HEK293 (cell line): Measurements from ENCODE around the gene BCL11A.

Experiments
- CTCF ChIA-PET: fragments of 350-600 bp; formaldehyde crosslinking; extraction: SDS; loops from one replicate; lab custom pipeline; 2021; ENCODE audit warnings: antibody characterized with exemption; lab: Yijun Ruan, JAX
- POLR2A ChIA-PET: fragments of 300-600 bp; formaldehyde crosslinking; extraction: SDS; loops from one replicate; lab custom pipeline; 2020; ENCODE audit warnings: antibody characterized with exemption, inconsistent platforms; lab: Yijun Ruan, JAX
- H3K27ac ChIP-seq: fragments of 200-500 bp; sonication (Bioruptor generic); 2 replicates; pipeline ENCODE4 v1.5.1; 2014; ENCODE audit warnings: low read depth, low read length, control low read depth, inconsistent platforms; ENCODE audit errors: extremely low read depth
- H3K36me3 ChIP-seq, 2 experiments: fragments of 200-500 bp in 1 of 2; sonication (Bioruptor generic) in 1 of 2; 1 replicate in 1 of 2; 2 replicates in 1 of 2; pipeline ENCODE4 v1.5.1; 2014 to 2017; ENCODE audit warnings: inconsistent platforms in 2 of 2, low read length in 2 of 2; ENCODE audit not compliant: control insufficient read depth in 2 of 2, insufficient read depth in 1 of 2
- H3K4me1 ChIP-seq: fragments of 200-500 bp; sonication (Bioruptor generic); 2 replicates; pipeline ENCODE4 v1.5.1; 2014; ENCODE audit warnings: mild to moderate bottlenecking, low read length, inconsistent platforms; ENCODE audit not compliant: control insufficient read depth, insufficient read depth
- H3K4me3 ChIP-seq: 2 replicates; pipeline ENCODE4 v1.5.1; 2011; ENCODE audit warnings: low read depth, mild to moderate bottlenecking, control low read depth, low read length, moderate library complexity
- H3K9me3 ChIP-seq: fragments of 200-500 bp; sonication (Bioruptor generic); 2 replicates; pipeline ENCODE4 v1.5.1; 2014; ENCODE audit warnings: low read depth, low read length, inconsistent platforms; ENCODE audit not compliant: control insufficient read depth, insufficient read depth
- FEZF1 ChIP-seq: fragments of 450-650 bp; formaldehyde crosslinking; IDR thresholded peaks from 2 replicates; pipeline ENCODE4 v1.5.1; 2016; ENCODE audit warnings: missing biosample characterization, missing genetic modification characterization
- GLIS1 ChIP-seq: fragments of 450-650 bp; formaldehyde crosslinking; IDR thresholded peaks from 2 replicates; pipeline ENCODE4 v1.5.1; 2016; ENCODE audit warnings: missing biosample characterization, missing genetic modification characterization
- KLF1 ChIP-seq: fragments of 450-650 bp; formaldehyde crosslinking; IDR thresholded peaks from 2 replicates; pipeline ENCODE4 v1.5.1; 2016; ENCODE audit warnings: missing biosample characterization, missing genetic modification characterization
- TCF7L2 ChIP-seq: IDR thresholded peaks from 2 replicates; pipeline ENCODE4 v1.6.1; 2011; ENCODE audit warnings: low read depth, mild to moderate bottlenecking, inconsistent platforms, low read length, moderate library complexity, borderline replicate concordance
- ZBTB20 ChIP-seq: fragments of 450-650 bp; formaldehyde crosslinking; IDR thresholded peaks from 2 replicates; pipeline ENCODE4 v1.5.1; 2016; ENCODE audit warnings: missing biosample characterization, missing genetic modification characterization
- ZBTB8A ChIP-seq: fragments of 450-650 bp; formaldehyde crosslinking; IDR thresholded peaks from 2 replicates; pipeline ENCODE4 v1.5.1; 2016; ENCODE audit warnings: missing biosample characterization, missing genetic modification characterization
- ZEB2 ChIP-seq: fragments of 450-650 bp; formaldehyde crosslinking; IDR thresholded peaks from 2 replicates; pipeline ENCODE4 v1.5.1; 2016; ENCODE audit warnings: missing biosample characterization, missing genetic modification characterization
- ZNF112 ChIP-seq: fragments of 450-650 bp; formaldehyde crosslinking; IDR thresholded peaks from 2 replicates; pipeline ENCODE4 v1.5.0; 2017; ENCODE audit warnings: missing biosample characterization, missing genetic modification characterization
- ZNF223 ChIP-seq: fragments of 450-650 bp; formaldehyde crosslinking; IDR thresholded peaks from 2 replicates; pipeline ENCODE4 v1.5.1; 2016; ENCODE audit warnings: missing biosample characterization, missing genetic modification characterization
- ZNF24 ChIP-seq: fragments of 450-650 bp; formaldehyde crosslinking; IDR thresholded peaks from 2 replicates; pipeline ENCODE4 v1.5.1; 2016; ENCODE audit warnings: missing biosample characterization, missing genetic modification characterization
- ZNF366 ChIP-seq: fragments of 450-650 bp; formaldehyde crosslinking; conservative IDR thresholded peaks from 2 replicates; pipeline ENCODE4 v1.5.1; 2016; ENCODE audit warnings: missing biosample characterization, missing genetic modification characterization
- ZNF48 ChIP-seq: fragments of 450-650 bp; formaldehyde crosslinking; IDR thresholded peaks from 2 replicates; pipeline ENCODE4 v1.5.1; 2016; ENCODE audit warnings: missing biosample characterization, missing genetic modification characterization
- ZNF501 ChIP-seq: fragments of 450-650 bp; formaldehyde crosslinking; IDR thresholded peaks from 2 replicates; pipeline ENCODE4 v1.5.1; 2016; ENCODE audit warnings: missing biosample characterization, missing genetic modification characterization
- ZNF600 ChIP-seq: fragments of 450-650 bp; formaldehyde crosslinking; IDR thresholded peaks from 2 replicates; pipeline ENCODE4 v1.5.1; 2016; ENCODE audit warnings: missing biosample characterization, missing genetic modification characterization
- ZNF660 ChIP-seq: fragments of 450-650 bp; IDR thresholded peaks from 2 replicates; pipeline ENCODE4 v1.5.1; 2018; ENCODE audit warnings: missing biosample characterization, mild to moderate bottlenecking, missing genetic modification characterization
- ZNF692 ChIP-seq: fragments of 450-650 bp; formaldehyde crosslinking; IDR thresholded peaks from 2 replicates; pipeline ENCODE4 v1.5.1; 2016; ENCODE audit warnings: missing biosample characterization, missing genetic modification characterization
- ZSCAN30 ChIP-seq: fragments of 450-650 bp; IDR thresholded peaks from 2 replicates; pipeline ENCODE4 v1.5.1; 2018; ENCODE audit warnings: missing biosample characterization, mild to moderate bottlenecking, missing genetic modification characterization, moderate library complexity
- TF ChIP-seq, protein P1 (sequence below): fragments of 450-650 bp; formaldehyde crosslinking; IDR thresholded peaks from 2 replicates; pipeline ENCODE4 v1.5.1; 2016; ENCODE audit warnings: missing biosample characterization, missing genetic modification characterization
- TF ChIP-seq, protein P2 (sequence below): fragments of 450-650 bp; formaldehyde crosslinking; IDR thresholded peaks from 2 replicates; pipeline ENCODE4 v1.5.1; 2017; ENCODE audit warnings: missing biosample characterization, missing genetic modification characterization
- TF ChIP-seq, protein P3 (sequence below): fragments of 450-650 bp; formaldehyde crosslinking; IDR thresholded peaks from 2 replicates; pipeline ENCODE4 v1.5.1; 2016; ENCODE audit warnings: missing biosample characterization, missing genetic modification characterization

The BCL11A gene

GRCh38 chr2:60533101-60534051 lies 20.1 kb downstream of the BCL11A start (continued):
- TF ChIP-seq ZNF24 (tag by site-specific recombination) (peak; percentile 75), TCF7L2 (0 out of 2 replicates have a peak, but pooled peaks have one; percentile 13), ZEB2 (tag by site-specific recombination) (peak; percentile 49), ZNF112 (no peak), ZNF366 (tag by site-specific recombination) (peak; percentile 60), ZSCAN30 (tag by site-specific recombination) (0 out of 2 replicates have a peak, but pooled peaks have one; percentile 21), ZNF692 (tag by site-specific recombination) (no peak), ZNF223 (tag by site-specific recombination) (no peak), ZNF48 (tag by site-specific recombination) (no peak), ZBTB8A (tag by site-specific recombination) (0 out of 2 replicates have a peak, but pooled peaks have one; percentile 15), ZNF600 (tag by site-specific recombination) (no peak), FEZF1 (tag by site-specific recombination) (peak; percentile 64), ZNF660 (tag by site-specific recombination) (no peak), ZBTB20 (tag by site-specific recombination) (peak; percentile 48; the same call in 1 of the 2 replicates), ZNF501 (no peak)
- TF ChIP-seq, protein P1, sequence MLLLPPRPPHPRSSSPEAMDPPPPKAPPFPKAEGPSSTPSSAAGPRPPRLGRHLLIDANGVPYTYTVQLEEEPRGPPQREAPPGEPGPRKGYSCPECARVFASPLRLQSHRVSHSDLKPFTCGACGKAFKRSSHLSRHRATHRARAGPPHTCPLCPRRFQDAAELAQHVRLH = peak; percentile 78; the same call in 1 of the 2 replicates

DNA sequence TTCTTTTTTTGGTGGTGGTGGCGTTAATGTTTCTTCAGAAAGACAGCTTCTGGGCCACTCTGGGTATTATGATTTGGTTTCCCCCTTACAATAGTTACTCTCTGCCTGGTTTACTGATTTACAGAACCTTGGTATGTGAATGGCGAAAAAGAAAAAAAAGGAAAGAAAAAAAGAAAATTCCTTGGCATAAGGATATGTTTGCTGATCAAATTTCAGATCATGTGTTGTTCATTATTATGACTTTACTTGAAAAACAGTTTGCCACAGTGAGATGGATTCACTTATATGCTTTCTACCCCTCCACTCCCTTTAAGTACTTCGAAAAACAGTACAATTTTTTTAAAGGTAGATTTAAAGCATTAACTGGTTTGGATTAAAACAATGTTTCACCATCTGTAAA lies 21.0 kb downstream of the BCL11A start:
- H3K4me3 ChIP-seq = no peak overlapping the region
- no peak overlapping the region for H3K27ac ChIP-seq
- peaks cover 69% of the 10 kb centered on the region for H3K4me1 ChIP-seq
- TF ChIP-seq KLF1 (tag by site-specific recombination) (no peak), GLIS1 (tag by site-specific recombination) (0 out of 2 replicates have a peak, but pooled peaks have one; percentile 1)
- TF ChIP-seq, protein P2, sequence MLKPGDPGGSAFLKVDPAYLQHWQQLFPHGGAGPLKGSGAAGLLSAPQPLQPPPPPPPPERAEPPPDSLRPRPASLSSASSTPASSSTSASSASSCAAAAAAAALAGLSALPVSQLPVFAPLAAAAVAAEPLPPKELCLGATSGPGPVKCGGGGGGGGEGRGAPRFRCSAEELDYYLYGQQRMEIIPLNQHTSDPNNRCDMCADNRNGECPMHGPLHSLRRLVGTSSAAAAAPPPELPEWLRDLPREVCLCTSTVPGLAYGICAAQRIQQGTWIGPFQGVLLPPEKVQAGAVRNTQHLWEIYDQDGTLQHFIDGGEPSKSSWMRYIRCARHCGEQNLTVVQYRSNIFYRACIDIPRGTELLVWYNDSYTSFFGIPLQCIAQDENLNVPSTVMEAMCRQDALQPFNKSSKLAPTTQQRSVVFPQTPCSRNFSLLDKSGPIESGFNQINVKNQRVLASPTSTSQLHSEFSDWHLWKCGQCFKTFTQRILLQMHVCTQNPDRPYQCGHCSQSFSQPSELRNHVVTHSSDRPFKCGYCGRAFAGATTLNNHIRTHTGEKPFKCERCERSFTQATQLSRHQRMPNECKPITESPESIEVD = peak; percentile 78
- TF ChIP-seq, protein P3, sequence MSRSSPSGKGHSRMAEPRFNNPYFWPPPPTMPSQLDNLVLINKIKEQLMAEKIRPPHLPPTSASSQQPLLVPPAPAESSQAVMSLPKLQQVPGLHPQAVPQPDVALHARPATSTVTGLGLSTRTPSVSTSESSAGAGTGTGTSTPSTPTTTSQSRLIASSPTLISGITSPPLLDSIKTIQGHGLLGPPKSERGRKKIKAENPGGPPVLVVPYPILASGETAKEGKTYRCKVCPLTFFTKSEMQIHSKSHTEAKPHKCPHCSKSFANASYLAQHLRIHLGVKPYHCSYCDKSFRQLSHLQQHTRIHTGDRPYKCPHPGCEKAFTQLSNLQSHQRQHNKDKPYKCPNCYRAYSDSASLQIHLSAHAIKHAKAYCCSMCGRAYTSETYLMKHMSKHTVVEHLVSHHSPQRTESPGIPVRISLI = 0 out of 2 replicates have a peak, but pooled peaks have one; percentile 49
- peaks cover 0 to 1% of the 10 kb centered on the region in 2 experiments; a peak in 1 of 3 replicates for H3K36me3 ChIP-seq
- CTCF ChIA-PET = interaction anchor here (0.6 kb wide), 1 partner anchor 298 kb away, joined by 3 read pairs; no protein-coding TSS in a partner anchor
- H3K9me3 ChIP-seq = no peaks in the 10 kb centered on the region
- POLR2A ChIA-PET = no interaction called here
